Loucy (cell line): ENCODE data around the gene EPN2.

Experiments
- CTCF ChIP-seq: fragments of 200-600 bp; sonication (generic); conservative IDR thresholded peaks from 2 replicates; pipeline ENCODE4 v1.5.1; 2014; ENCODE audit warnings: mild to moderate bottlenecking, antibody characterized with exemption, low read length
- EZH2phosphoT487 ChIP-seq: fragments of 200-600 bp; IDR thresholded peaks from 2 replicates; pipeline ENCODE4 v1.6.1; 2018; ENCODE audit warnings: antibody characterized with exemption, mild to moderate bottlenecking, moderate library complexity, borderline replicate concordance

- TF ChIP-seq CTCF: no peak
- TF ChIP-seq EZH2phosphoT487: no peak
Observed at GRCh38 chr17:19368229-19368628, 131.1 kb downstream of the EPN2 start.
